ENCODE data around the gene OR5K2. TPM values are rescaled to one million over a fixed set of nuclear protein-coding genes. Genes with fewer than 3 reads are reported as not detected.
A peak's percentile ranks its signal among the peaks of the same experiment; 100 is the strongest.

OR5K2 gene
- total RNA-seq, 1 donor from 2014 or later: not detected

DNA sequence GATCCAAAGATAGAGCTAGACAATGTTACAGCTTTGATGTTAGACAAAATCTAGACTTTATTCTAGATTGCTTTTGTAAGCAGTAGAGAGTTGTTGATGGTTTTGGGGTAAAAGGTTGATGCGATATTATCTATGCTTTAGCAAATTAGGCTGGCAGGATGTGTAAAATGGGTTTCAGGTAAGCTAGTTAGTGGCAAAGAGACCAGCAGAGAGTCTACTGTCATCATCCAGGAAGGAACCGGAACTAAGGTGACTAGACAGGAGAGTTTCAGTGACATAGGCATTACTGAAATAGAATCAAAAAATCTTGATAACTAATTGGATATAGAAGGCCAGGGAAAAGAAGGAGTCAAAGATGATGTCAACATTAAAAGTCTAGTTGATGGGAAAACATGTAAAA, 11.1 kb downstream of the OR5K2 start:
- Mint-ChIP-seq H3K27me3 (no peaks in the 10 kb centered on the region), H3K9me3 (peaks cover 6% of the 10 kb centered on the region), H3K27ac (no peak overlapping the region), H3K36me3 (ENCODE audit: low read depth) (peaks cover 63% of the 10 kb centered on the region), H3K4me1 (peaks cover 27% of the 10 kb centered on the region), H3K4me3 (no peak overlapping the region)
- intact Hi-C loops (cut with micrococcal nuclease): no loop called here
- no peak for DNase-seq

GRCh38 chr3:98512576-98512975, 15.1 kb downstream of the OR5K2 start:
- no peak for DNase-seq
- Mint-ChIP-seq H3K4me3 (no peak overlapping the region), H3K27ac (no peak overlapping the region), H3K36me3 (ENCODE audit: low read depth) (peaks cover 79% of the 10 kb centered on the region), H3K27me3 (no peaks in the 10 kb centered on the region), H3K9me3 (no peaks in the 10 kb centered on the region), H3K4me1 (peaks cover 45% of the 10 kb centered on the region)
- intact Hi-C loops (cut with micrococcal nuclease): loop anchor here (10.0 kb wide), 1 partner anchor 168 kb away; no protein-coding TSS in a partner anchor

GRCh38 chr3:98513091-98513511, 15.6 kb downstream of the OR5K2 start:
- Mint-ChIP-seq H3K27me3 (no peaks in the 10 kb centered on the region), H3K36me3 (ENCODE audit: low read depth) (peaks cover 79% of the 10 kb centered on the region), H3K27ac (peak overlapping the region; percentile 7), H3K4me3 (no peak overlapping the region), H3K4me1 (peaks cover 47% of the 10 kb centered on the region), H3K9me3 (no peaks in the 10 kb centered on the region)
- intact Hi-C loops (cut with micrococcal nuclease): loop anchor here (1.0 to 10.0 kb wide), 2 partner anchors 9 to 168 kb away; partner anchors contain the start of gene CLDND1
- DNase-seq: no peak

- no peak for DNase-seq
- H3K4me3 Mint-ChIP-seq: no peak overlapping the region
- H3K27me3 Mint-ChIP-seq: no peaks in the 10 kb centered on the region
- intact Hi-C loops (cut with micrococcal nuclease): loop anchor here (1.0 to 10.0 kb wide), 2 partner anchors 9 to 169 kb away; partner anchors contain the start of gene CLDND1
- peaks cover 48% of the 10 kb centered on the region for H3K4me1 Mint-ChIP-seq
- H3K27ac Mint-ChIP-seq: peak overlapping the region; percentile 46
- no peaks in the 10 kb centered on the region for H3K9me3 Mint-ChIP-seq
- H3K36me3 Mint-ChIP-seq (ENCODE audit: low read depth): peaks cover 79% of the 10 kb centered on the region
These were observed 16.3 kb downstream of the OR5K2 start for GRCh38 chr3:98513736-98514135.

- peaks cover 55% of the 10 kb centered on the region for H3K4me1 Mint-ChIP-seq
- DNase-seq: no peak
- intact Hi-C loops (cut with micrococcal nuclease): loop anchor here (10.0 kb wide), 1 partner anchor 170 kb away; no protein-coding TSS in a partner anchor
- H3K27me3 Mint-ChIP-seq: no peaks in the 10 kb centered on the region
- H3K9me3 Mint-ChIP-seq: no peaks in the 10 kb centered on the region
- H3K4me3 Mint-ChIP-seq: no peak overlapping the region
- H3K36me3 Mint-ChIP-seq (ENCODE audit: low read depth): peaks cover 80% of the 10 kb centered on the region
- peak overlapping the region; percentile 12 for H3K27ac Mint-ChIP-seq
These were observed 17.5 kb downstream of the OR5K2 start for GRCh38 chr3:98514948-98515347.

DNA sequence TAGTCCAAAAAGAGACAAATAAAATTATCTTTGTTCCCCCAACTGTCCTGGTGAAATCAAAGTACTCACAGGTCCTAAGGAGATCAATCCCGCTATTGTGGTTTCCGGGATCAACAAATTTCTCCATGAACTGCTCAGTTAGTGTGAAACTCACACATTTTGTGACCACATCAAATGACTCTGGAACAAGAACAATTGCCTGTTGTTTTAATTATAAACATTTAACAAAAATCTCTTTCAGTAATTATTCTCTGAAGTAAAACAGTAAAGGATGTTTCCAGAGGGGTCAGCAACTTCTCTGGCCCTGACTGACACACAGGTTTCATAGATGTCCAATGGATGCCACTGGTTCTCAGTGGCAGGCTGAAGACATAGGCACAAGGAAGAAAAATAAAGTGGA, 21.3 kb downstream of the OR5K2 start:
- Mint-ChIP-seq H3K27ac (peak overlapping the region; percentile 75), H3K27me3 (no peaks in the 10 kb centered on the region), H3K9me3 (no peaks in the 10 kb centered on the region), H3K4me3 (peak overlapping the region; percentile 88), H3K4me1 (peaks cover 57% of the 10 kb centered on the region), H3K36me3 (ENCODE audit: low read depth) (peaks cover 70% of the 10 kb centered on the region)
- DNase-seq: no peak
- intact Hi-C loops (cut with micrococcal nuclease): loop anchor here (10.0 kb wide), 1 partner anchor 174 kb away; no protein-coding TSS in a partner anchor

DNA sequence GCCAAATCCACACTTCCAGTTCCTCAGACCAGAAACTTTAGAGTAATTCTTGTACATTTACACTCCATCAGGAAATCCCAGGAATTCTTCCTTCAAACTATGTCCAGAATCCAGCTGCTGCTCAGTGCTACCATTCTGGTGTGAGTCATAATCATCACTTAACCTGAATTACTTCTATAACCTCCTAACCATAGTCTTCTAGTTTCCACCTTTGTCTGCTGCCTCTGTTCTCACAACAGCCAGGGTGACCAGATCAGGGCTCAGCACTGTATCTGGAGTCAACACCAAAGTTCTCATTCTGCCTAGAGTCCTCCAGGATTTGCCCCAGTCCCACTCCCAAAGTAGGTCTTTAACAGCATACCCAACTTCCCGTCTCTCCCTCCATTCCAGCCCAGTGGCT, 21.9 kb downstream of the OR5K2 start:
- intact Hi-C loops (cut with micrococcal nuclease): loop anchor here (10.0 kb wide), 1 partner anchor 175 kb away; no protein-coding TSS in a partner anchor
- Mint-ChIP-seq H3K9me3 (no peaks in the 10 kb centered on the region), H3K4me3 (peak overlapping the region; percentile 88), H3K27ac (peak overlapping the region; percentile 75), H3K36me3 (ENCODE audit: low read depth) (peaks cover 71% of the 10 kb centered on the region), H3K27me3 (no peaks in the 10 kb centered on the region), H3K4me1 (peaks cover 61% of the 10 kb centered on the region)
- DNase-seq: peak; percentile 64

DNA sequence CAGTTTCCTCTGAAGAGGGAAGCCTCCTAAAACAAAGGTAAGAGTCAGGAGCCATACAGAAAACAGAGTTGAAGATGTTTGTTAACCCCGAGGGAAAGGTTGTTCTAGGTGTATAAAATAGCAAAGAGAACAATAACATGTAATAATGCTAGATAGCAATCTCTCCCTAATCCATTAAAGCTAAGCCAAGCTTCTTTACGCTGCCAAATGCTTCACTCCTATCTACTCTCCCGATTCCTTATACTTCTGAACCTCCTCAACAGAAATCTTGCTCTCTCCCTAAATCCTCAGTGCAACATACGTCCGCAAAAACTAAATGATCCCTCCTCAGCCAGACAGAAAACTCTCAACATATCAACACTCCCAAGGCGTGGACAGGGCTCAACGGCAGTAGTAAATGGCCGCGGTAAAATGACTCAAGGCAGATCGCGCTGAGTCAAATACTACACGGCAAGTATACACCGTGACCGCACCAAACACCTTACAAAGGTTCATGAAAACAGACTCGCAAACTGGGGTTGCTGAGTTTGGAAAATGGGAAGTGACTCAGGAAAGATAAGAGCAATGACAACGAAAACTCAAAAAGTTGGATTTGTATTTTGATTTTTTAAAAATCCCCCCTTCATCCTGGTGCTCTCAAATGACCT, 24.5 kb downstream of the OR5K2 start:
- Mint-ChIP-seq H3K27ac (peak overlapping the region; percentile 86), H3K4me1 (peaks cover 55% of the 10 kb centered on the region), H3K9me3 (no peaks in the 10 kb centered on the region), H3K27me3 (no peaks in the 10 kb centered on the region), H3K4me3 (peak overlapping the region; percentile 88), H3K36me3 (ENCODE audit: low read depth) (peaks cover 58% of the 10 kb centered on the region)
- peak; percentile 87 for DNase-seq
- intact Hi-C loops (cut with micrococcal nuclease): loop anchor here (1.0 to 5.0 kb wide), 10 partner anchors 9 to 758 kb away; partner anchors contain the start of genes ARL6, CPOX, CRYBG3 and RIOX2

DNA sequence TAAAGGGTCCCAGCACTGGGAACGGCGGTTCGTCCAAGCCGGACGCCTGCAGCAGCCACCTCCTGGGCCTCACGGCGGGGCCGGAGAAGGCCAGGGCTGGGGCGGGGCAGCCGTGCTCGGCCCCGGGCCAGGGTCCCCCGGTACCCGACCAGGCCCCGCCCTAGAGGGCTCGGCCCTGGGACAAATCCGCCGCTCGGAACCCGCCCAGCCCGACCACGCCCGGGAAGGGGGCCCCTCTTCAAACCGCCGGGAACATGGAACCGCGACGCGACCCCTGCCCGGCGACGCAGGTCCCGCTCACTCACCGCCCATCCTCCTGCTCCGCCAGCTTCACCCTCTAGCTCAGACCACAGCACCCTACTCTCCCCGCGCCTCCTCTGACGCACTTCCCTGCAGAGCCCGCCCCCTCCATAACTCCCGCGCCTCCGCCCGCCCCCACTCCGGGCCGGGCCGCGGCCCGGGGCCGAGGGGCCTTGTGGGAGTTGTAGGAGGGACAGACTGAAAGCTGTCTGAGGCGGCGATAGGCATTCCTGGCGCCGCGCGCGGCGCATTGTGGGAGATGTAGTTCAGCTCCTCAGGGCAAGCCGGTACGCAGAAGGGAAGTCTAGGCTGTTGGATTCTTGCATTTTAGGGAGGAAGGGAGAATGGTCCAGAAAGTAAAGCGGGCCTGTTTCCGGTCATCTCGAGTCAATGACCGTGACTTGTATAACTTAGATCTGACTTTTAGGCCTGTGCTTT, 25.2 kb downstream of the OR5K2 start, which contains the start of gene CLDND1:
TSS of gene CLDND1 (minus strand) at position 359 of the 738 bp plus-strand sequence. CDS start 1,478 bp downstream, outside the sequence.
- H3K4me1 Mint-ChIP-seq: peaks cover 56% of the 10 kb centered on the region
- DNase-seq: peak; percentile 98
- H3K27ac Mint-ChIP-seq: peak within 1 kb of the TSS; percentile 93
- peaks cover 58% of the 10 kb centered on the region for H3K36me3 Mint-ChIP-seq (ENCODE audit: low read depth)
- H3K4me3 Mint-ChIP-seq: peak within 1 kb of the TSS; percentile 88
- H3K27me3 Mint-ChIP-seq: no peaks in the 10 kb centered on the region
- H3K9me3 Mint-ChIP-seq: no peaks in the 10 kb centered on the region
- intact Hi-C loops (cut with micrococcal nuclease): loop anchor here (1.0 to 5.0 kb wide), 11 partner anchors 9 to 758 kb away; partner anchors contain the start of genes ARL6, CPOX, CRYBG3 and RIOX2

DNA sequence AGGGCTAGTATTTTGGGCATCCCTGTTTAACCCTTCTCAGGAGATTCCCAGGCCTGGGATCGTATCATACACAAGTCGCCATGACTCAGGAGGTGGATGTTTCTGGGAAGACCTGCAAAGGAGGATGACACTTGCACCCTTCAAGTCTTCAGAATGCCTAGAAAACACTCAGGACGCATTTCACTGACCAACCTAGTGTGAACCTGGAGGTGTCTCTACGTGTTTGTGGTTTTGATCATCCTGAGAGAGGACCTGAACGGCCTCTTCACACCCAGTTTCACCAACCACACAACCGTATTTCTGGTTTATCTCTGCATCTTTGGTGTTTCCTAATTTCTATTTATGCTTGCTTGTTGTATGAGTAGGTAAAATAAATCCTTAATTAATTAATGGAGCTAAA, 28.0 kb downstream of the OR5K2 start:
- intact Hi-C loops (cut with micrococcal nuclease): no loop called here
- H3K36me3 Mint-ChIP-seq (ENCODE audit: low read depth): peaks cover 36% of the 10 kb centered on the region
- DNase-seq: peak; percentile 75
- H3K4me3 Mint-ChIP-seq: peak overlapping the region; percentile 52
- H3K4me1 Mint-ChIP-seq: peaks cover 41% of the 10 kb centered on the region
- peaks cover 6% of the 10 kb centered on the region for H3K9me3 Mint-ChIP-seq
- peak overlapping the region; percentile 60 for H3K27ac Mint-ChIP-seq
- no peaks in the 10 kb centered on the region for H3K27me3 Mint-ChIP-seq

- Mint-ChIP-seq H3K4me1 (peaks cover 50% of the 10 kb centered on the region), H3K9me3 (peaks cover 9% of the 10 kb centered on the region), H3K27me3 (no peaks in the 10 kb centered on the region), H3K27ac (peak overlapping the region; percentile 76), H3K4me3 (peak overlapping the region; percentile 48), H3K36me3 (ENCODE audit: low read depth) (peaks cover 36% of the 10 kb centered on the region)
- DNase-seq: no peak
- intact Hi-C loops (cut with micrococcal nuclease): no loop called here
These were observed 31.2 kb downstream of the OR5K2 start for GRCh38 chr3:98528474-98529346.

DNA sequence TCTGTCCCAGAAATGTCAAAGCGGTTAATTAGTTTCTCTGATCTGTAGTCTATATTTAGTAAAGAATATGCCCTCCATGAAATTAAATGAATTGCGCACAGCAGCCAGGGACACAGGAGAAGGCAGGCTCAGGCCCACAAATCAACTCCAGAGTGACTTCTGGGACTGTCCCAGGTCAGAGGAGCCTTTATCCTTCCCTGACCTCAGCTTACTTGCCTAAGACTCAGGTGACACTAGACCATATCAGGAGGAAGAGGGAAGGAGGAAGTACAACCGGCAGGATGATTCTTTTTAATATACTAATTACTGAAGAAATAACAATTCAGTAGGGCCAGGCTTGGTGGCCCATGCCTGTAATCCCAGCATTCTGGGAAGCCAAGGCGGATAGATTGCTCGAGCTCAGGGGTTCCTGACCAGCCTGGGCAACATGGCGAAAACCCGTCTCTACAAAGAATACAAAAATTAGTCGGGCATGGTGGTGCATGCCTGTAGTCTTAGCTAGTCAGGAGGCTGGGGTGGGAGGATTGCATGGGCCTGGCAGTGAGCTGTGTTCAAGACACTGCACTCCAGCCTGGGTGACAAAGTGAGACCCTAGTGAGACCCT, 32.5 kb downstream of the OR5K2 start:
- intact Hi-C loops (cut with micrococcal nuclease): no loop called here
- Mint-ChIP-seq H3K27me3 (no peaks in the 10 kb centered on the region), H3K36me3 (ENCODE audit: low read depth) (peaks cover 29% of the 10 kb centered on the region), H3K4me3 (peak overlapping the region; percentile 68), H3K4me1 (peaks cover 40% of the 10 kb centered on the region), H3K27ac (peak overlapping the region; percentile 75), H3K9me3 (peaks cover 9% of the 10 kb centered on the region)
- DNase-seq: no peak

DNA sequence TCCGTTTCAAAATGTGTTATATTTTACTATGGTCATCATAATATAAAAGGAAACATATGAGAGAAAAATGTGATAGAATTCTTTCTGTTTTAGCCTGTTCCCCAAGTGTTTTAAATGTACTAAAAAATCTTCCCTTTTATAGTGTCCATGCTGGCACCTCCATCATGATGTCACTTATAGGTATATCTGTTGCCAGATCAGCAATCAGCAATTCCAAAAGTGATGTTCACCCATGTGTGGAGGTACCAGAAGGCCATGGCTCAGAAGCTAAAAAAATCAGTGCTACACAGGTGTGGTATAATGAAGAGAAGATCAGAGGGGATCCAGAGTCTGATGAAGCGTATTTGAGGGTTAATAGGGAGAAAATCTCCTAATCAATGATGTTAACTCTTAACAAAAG, 33.2 kb downstream of the OR5K2 start:
- intact Hi-C loops (cut with micrococcal nuclease): no loop called here
- DNase-seq: no peak
- H3K4me1 Mint-ChIP-seq: peaks cover 38% of the 10 kb centered on the region
- H3K27me3 Mint-ChIP-seq: no peaks in the 10 kb centered on the region
- peaks cover 9% of the 10 kb centered on the region for H3K9me3 Mint-ChIP-seq
- peak overlapping the region; percentile 39 for H3K27ac Mint-ChIP-seq
- peak overlapping the region; percentile 68 for H3K4me3 Mint-ChIP-seq
- H3K36me3 Mint-ChIP-seq (ENCODE audit: low read depth): peaks cover 27% of the 10 kb centered on the region
